Smooth muscle cell (in vitro differentiated cells): ENCODE measurements around the gene PBX1. TPM values are rescaled to one million over a fixed set of nuclear protein-coding genes. Genes with fewer than 3 reads are reported as not detected.

Source experiments
- DNase-seq: peaks from one replicate; lab custom pipeline; 2025; ENCODE audit not compliant: unreplicated experiment; lab: John Stamatoyannopoulos, UW
- H2AFZ ChIP-seq: fragments of 200-600 bp; sonication (generic); 2 replicates; pipeline ENCODE4 v1.6.0; 2016; ENCODE audit warnings: antibody characterized with exemption, low read depth, mild to moderate bottlenecking
- H3F3A ChIP-seq: fragments of 200-600 bp; sonication (generic); 2 replicates; pipeline ENCODE4 v1.6.0; 2017; ENCODE audit warnings: antibody characterized with exemption, low read depth
- H3K27ac ChIP-seq: fragments of 200-600 bp; sonication (generic); 2 replicates; pipeline ENCODE4 v1.5.1; 2016; ENCODE audit warnings: low read depth, mild to moderate bottlenecking
- H3K27me3 ChIP-seq: fragments of 200-600 bp; sonication (generic); 2 replicates; pipeline ENCODE4 v1.6.1; 2016; ENCODE audit warnings: low read depth, mild to moderate bottlenecking
- H3K36me3 ChIP-seq: fragments of 200-600 bp; sonication (generic); 2 replicates; pipeline ENCODE4 v1.5.1; 2016; ENCODE audit warnings: low read depth
- H3K4me1 ChIP-seq: fragments of 200-600 bp; sonication (generic); 2 replicates; pipeline ENCODE4 v1.5.1; 2016; ENCODE audit warnings: low read depth
- H3K4me2 ChIP-seq: fragments of 200-600 bp; sonication (generic); 2 replicates; pipeline ENCODE4 v1.6.0; 2016; ENCODE audit warnings: mild to moderate bottlenecking
- H3K4me3 ChIP-seq: fragments of 200-600 bp; sonication (generic); 2 replicates; pipeline ENCODE4 v1.5.1; 2016; ENCODE audit warnings: mild to moderate bottlenecking
- H3K79me2 ChIP-seq: fragments of 200-600 bp; sonication (generic); 2 replicates; pipeline ENCODE4 v1.6.0; 2016; ENCODE audit warnings: low read depth, mild to moderate bottlenecking
- H3K9ac ChIP-seq: fragments of 200-600 bp; sonication (generic); 2 replicates; pipeline ENCODE4 v1.6.0; 2016; ENCODE audit warnings: low read depth
- H3K9me3 ChIP-seq: fragments of 200-600 bp; sonication (generic); replicated peaks from 2 replicates; pipeline ENCODE4 v1.5.1; 2016; ENCODE audit warnings: low read depth
- H4K20me1 ChIP-seq: fragments of 200-600 bp; sonication (generic); 2 replicates; pipeline ENCODE4 v1.6.0; 2016; ENCODE audit warnings: low read depth
- WGBS: methylation state at CpG from one replicate; pipeline ENCODE4 v1.1.7; 2016; ENCODE audit warnings: low lambda C conversion rate; 5-methylcytosine and 5-hydroxymethylcytosine counted together
- polyA plus RNA-seq: library from polyadenylated mRNA; unstranded; fragments of >200 nt; fragmentation: Nextera tagmentation; extraction: Ambion mirVana; gene quantifications from 2 replicates; pipeline ENCODE4 v1.2.1, GENCODE V29; 2016
- total RNA-seq: library from RNA; depleted of rRNA; stranded (reverse); fragments of >200 nt; gene quantifications from 2 replicates; pipeline ENCODE4 v1.2.3, GENCODE V29; 2014
- TF ChIP-seq, protein P1 (sequence below): fragments of 200-600 bp; sonication (generic); IDR thresholded peaks from 2 replicates; pipeline ENCODE4 v1.5.1; 2017; ENCODE audit warnings: borderline replicate concordance, mild to moderate bottlenecking, antibody characterized with exemption; ENCODE audit not compliant: insufficient read depth, poor library complexity, severe bottlenecking

The PBX1 gene
- total and polyA plus RNA-seq, 2 experiments from 2014 or later = 8.1 to 70.8 TPM

DNA sequence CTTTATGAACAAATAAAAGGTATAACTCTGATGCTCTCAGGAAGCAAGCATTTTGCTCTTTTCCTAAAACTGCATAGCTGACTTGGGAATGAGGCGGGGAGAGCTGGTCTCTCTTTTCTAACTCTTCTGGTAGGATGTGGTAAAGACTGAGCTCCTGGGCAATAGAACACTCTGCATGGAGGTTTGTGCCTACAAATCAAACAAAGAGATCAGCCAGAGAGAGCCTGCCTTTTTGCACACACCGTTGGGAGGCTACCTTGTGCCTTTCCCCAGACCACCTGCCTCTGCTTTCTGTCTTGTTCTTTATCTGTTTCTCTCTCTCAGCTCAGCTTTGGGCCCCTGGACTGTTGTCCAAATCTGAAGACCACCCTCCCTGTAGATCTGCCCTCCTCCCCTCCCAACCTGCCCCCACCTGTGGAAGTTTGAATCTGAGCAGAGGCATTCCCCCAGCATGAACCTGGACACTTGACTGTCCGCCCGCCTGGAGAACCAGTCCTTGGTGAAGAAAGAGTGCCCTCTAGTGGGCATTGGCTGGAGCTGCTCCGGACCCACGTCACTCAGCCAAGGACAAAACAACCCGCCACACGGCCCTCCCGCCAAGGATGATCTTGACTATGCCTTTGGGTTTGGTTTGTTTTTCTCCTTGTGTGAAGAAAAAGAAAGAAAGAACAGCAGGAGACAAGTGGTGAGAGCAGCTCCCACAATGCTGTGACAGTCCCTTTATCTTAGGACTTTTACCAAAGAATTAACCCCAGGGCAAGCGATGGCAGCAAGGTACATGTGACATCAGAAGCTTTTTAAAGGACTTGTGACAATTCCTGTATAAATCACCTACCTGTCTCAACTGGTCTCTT, 228.2 kb downstream of the PBX1 start:
- no peak overlapping the region for H3K9ac ChIP-seq
- no peaks in the 10 kb centered on the region for H4K20me1 ChIP-seq
- no peaks in the 10 kb centered on the region for H3K27me3 ChIP-seq
- peak; percentile 29 for DNase-seq
- H3K4me1 ChIP-seq = peaks cover 29% of the 10 kb centered on the region
- H3K9me3 ChIP-seq = no peaks in the 10 kb centered on the region
- peak overlapping the region; percentile 37 for H3K27ac ChIP-seq
- 21% methylated on average over 10 of the region's 10 CpGs for WGBS
- TF ChIP-seq, protein P1, sequence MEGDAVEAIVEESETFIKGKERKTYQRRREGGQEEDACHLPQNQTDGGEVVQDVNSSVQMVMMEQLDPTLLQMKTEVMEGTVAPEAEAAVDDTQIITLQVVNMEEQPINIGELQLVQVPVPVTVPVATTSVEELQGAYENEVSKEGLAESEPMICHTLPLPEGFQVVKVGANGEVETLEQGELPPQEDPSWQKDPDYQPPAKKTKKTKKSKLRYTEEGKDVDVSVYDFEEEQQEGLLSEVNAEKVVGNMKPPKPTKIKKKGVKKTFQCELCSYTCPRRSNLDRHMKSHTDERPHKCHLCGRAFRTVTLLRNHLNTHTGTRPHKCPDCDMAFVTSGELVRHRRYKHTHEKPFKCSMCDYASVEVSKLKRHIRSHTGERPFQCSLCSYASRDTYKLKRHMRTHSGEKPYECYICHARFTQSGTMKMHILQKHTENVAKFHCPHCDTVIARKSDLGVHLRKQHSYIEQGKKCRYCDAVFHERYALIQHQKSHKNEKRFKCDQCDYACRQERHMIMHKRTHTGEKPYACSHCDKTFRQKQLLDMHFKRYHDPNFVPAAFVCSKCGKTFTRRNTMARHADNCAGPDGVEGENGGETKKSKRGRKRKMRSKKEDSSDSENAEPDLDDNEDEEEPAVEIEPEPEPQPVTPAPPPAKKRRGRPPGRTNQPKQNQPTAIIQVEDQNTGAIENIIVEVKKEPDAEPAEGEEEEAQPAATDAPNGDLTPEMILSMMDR = peak; percentile 82
- no peak overlapping the region for H3K4me3 ChIP-seq
- H3K79me2 ChIP-seq = peaks cover 27% of the 10 kb centered on the region
- no peaks in the 10 kb centered on the region for H3K36me3 ChIP-seq
- no peak overlapping the region for H2AFZ ChIP-seq
- no peaks in the 10 kb centered on the region for H3F3A ChIP-seq
- H3K4me2 ChIP-seq = peak overlapping the region; percentile 66

DNA sequence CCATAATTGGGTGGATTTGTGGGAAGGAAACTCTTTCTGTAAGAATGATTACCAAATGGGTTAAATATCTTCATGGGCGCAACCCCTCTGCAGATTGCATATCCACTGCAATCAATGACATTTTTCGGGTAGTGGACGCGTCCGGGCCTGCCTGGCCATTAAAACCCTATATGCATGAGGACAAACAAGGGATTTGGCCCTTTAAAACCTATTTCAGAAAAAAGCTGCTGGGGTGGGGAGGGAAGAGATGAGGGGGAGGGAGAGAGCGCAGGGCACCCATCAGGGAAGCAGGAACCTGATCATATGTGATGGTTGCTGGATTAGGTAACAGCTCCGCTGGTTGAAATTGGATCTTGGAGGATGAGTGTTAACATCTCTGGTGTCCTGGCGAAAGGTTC, 228.8 kb downstream of the PBX1 start:
- no peak overlapping the region for H3K9ac ChIP-seq
- H3K36me3 ChIP-seq = no peaks in the 10 kb centered on the region
- DNase-seq = no peak
- H4K20me1 ChIP-seq = no peaks in the 10 kb centered on the region
- H3F3A ChIP-seq = no peaks in the 10 kb centered on the region
- 58% methylated on average over 8 of the region's 8 CpGs for WGBS
- no peaks in the 10 kb centered on the region for H3K27me3 ChIP-seq
- peaks cover 29% of the 10 kb centered on the region for H3K4me1 ChIP-seq
- no peak overlapping the region for H3K4me3 ChIP-seq
- H3K27ac ChIP-seq = peak overlapping the region; percentile 37
- no peaks in the 10 kb centered on the region for H3K9me3 ChIP-seq
- no peak overlapping the region for H2AFZ ChIP-seq
- peaks cover 23% of the 10 kb centered on the region for H3K79me2 ChIP-seq
- TF ChIP-seq, protein P1 = no peak
- peak overlapping the region; percentile 66 for H3K4me2 ChIP-seq

DNA sequence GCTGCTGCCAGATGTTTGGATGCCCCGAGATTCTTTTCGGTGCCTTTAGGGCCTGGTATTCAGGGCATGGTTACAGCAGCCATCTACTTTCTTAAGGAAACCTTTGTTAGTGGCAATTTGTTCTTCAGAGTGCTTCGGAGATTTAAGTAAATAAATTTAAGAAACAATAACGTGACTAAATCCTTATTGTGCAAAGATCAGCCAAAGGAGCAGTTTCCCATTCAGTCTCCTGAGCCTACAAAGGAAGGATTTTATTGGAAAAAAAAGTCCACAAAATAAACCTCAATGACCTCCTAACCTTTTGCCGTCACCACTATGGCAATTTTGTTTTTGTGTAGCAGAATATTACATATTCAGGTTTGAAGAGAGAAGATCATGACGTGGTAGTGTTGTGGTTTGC, 231.1 kb downstream of the PBX1 start:
- H3K79me2 ChIP-seq = peaks cover 23% of the 10 kb centered on the region
- H3K4me3 ChIP-seq = no peak overlapping the region
- no peaks in the 10 kb centered on the region for H3K9me3 ChIP-seq
- H3K9ac ChIP-seq = no peak overlapping the region
- H2AFZ ChIP-seq = no peak overlapping the region
- TF ChIP-seq, protein P1 = no peak
- 93% methylated on average over 6 of the region's 6 CpGs for WGBS
- H3K4me1 ChIP-seq = peaks cover 32% of the 10 kb centered on the region
- H3K36me3 ChIP-seq = no peaks in the 10 kb centered on the region
- peaks cover 3% of the 10 kb centered on the region for H4K20me1 ChIP-seq
- H3K27ac ChIP-seq = no peak overlapping the region
- no peak overlapping the region for H3K4me2 ChIP-seq
- H3K27me3 ChIP-seq = no peaks in the 10 kb centered on the region
- H3F3A ChIP-seq = no peaks in the 10 kb centered on the region
- no peak for DNase-seq

DNA sequence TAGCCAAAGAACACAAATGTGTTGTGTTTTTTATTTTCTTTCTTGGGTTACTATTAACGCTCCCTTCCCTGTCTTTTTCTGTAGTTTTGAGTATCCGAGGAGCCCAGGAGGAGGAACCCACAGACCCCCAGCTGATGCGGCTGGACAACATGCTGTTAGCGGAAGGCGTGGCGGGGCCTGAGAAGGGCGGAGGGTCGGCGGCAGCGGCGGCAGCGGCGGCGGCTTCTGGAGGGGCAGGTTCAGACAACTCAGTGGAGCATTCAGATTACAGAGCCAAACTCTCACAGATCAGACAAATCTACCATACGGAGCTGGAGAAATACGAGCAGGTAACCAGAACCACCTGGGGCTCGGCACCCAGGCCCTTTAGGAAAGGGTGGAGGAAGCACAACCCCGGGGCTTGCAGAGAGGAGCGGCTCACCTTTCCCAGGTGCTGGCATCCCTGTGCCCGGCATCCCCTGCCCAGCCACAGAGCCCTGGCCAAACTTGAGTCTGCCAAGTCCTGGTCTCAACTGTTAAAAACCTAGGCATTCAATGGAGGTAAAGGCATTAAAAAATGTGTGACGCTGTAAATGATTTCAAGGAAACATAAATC, 233.5 kb downstream of the PBX1 start:
- Histone ChIP-seq H3K9ac (no peak overlapping the region), H3K9me3 (no peaks in the 10 kb centered on the region), H3K4me2 (no peak overlapping the region), H3K79me2 (peaks cover 19% of the 10 kb centered on the region), H3K36me3 (no peaks in the 10 kb centered on the region), H3K4me3 (no peak overlapping the region), H2AFZ (no peak overlapping the region), H4K20me1 (peaks cover 3% of the 10 kb centered on the region), H3K27ac (no peak overlapping the region), H3K4me1 (peaks cover 26% of the 10 kb centered on the region), H3F3A (no peaks in the 10 kb centered on the region), H3K27me3 (no peaks in the 10 kb centered on the region)
- TF ChIP-seq, protein P1 = no peak
- DNase-seq = no peak
- 97% methylated on average over 21 of the region's 21 CpGs for WGBS
